Naive thymus-derived CD4-positive, alpha-beta T cell (primary cell): ENCODE results near the gene SIPA1L3. TPM values are rescaled to one million over a fixed set of nuclear protein-coding genes. Genes with fewer than 3 reads are reported as not detected.
A peak's percentile ranks its signal among the peaks of the same experiment; 100 is the strongest.

Source experiments
- ATAC-seq: fragments of 150-1000 bp; cut with Tn5 transposase; 2 replicates; pipeline ENCODE4 v1.10.0; 2021; ENCODE audit warnings: mild to moderate bottlenecking, moderate library complexity
- CTCF ChIA-PET: fragments of 350-600 bp; sonication (Branson Sonifier 250); formaldehyde crosslinking; loops from one replicate; lab custom pipeline; 2021; ENCODE audit warnings: antibody characterized with exemption; lab: Charles Lee
- POLR2A ChIA-PET: fragments of 350-600 bp; sonication (Branson Sonifier 250); formaldehyde crosslinking; loops from one replicate; lab custom pipeline; 2021; ENCODE audit warnings: antibody characterized with exemption, inconsistent platforms; lab: Charles Lee
- DNase-seq, 9 donors: peaks; one replicate each; pipeline versions ENCODE4 v3.0.0 to v3.0.0-alpha.2; 2020 to 2022; ENCODE audit warnings: mixed read lengths in 1 of 9
- H3K27ac ChIP-seq: one replicate; pipeline ENCODE4 v1.7.0; 2013; ENCODE audit warnings: mild to moderate bottlenecking, low read depth, low read length, moderate library complexity
- H3K27me3 ChIP-seq, 2 donors: one replicate each; pipeline ENCODE4 v1.7.0; 2013; ENCODE audit warnings: low read length in 2 of 2, mild to moderate bottlenecking in 2 of 2, moderate library complexity in 2 of 2; ENCODE audit not compliant: control insufficient read depth in 2 of 2, insufficient read depth in 2 of 2
- H3K36me3 ChIP-seq, 3 experiments: 1 replicate in 2 of 3; 2 replicates in 1 of 3; pipeline ENCODE4 v1.7.0; 2013; ENCODE audit warnings: low read length in 3 of 3, mild to moderate bottlenecking in 3 of 3, moderate library complexity in 1 of 3; ENCODE audit not compliant: insufficient read depth in 3 of 3, control insufficient read depth in 2 of 3
- H3K4me1 ChIP-seq, 2 donors: one replicate each; pipeline ENCODE4 v1.7.0; 2013; ENCODE audit warnings: low read length in 2 of 2, mild to moderate bottlenecking in 2 of 2, moderate library complexity in 1 of 2; ENCODE audit not compliant: control insufficient read depth in 2 of 2, insufficient read depth in 2 of 2
- H3K4me3 ChIP-seq: 2 replicates; pipeline ENCODE4 v1.7.0; 2013; ENCODE audit warnings: mild to moderate bottlenecking, low read length
- H3K9me3 ChIP-seq, 3 experiments: 1 replicate in 2 of 3; 2 replicates in 1 of 3; pipeline ENCODE4 v1.7.0; 2013; ENCODE audit warnings: low read length in 3 of 3; ENCODE audit not compliant: control insufficient read depth in 2 of 3
- H3K27ac Mint-ChIP-seq, 9 donors: one replicate each; pipeline ENCODE4 v1.8.0; 2020 to 2022; ENCODE audit warnings: mixed read lengths in 9 of 9, mild to moderate bottlenecking in 8 of 9, moderate library complexity in 5 of 9, inconsistent platforms in 2 of 9
- H3K27me3 Mint-ChIP-seq, 5 donors: one replicate each; pipeline ENCODE4 v1.8.0; 2021 to 2022; ENCODE audit warnings: mixed read lengths in 5 of 5, mild to moderate bottlenecking in 1 of 5
- H3K36me3 Mint-ChIP-seq, 5 donors: one replicate each; pipeline ENCODE4 v1.8.0; 2020 to 2022; ENCODE audit warnings: mixed read lengths in 5 of 5, mild to moderate bottlenecking in 3 of 5, inconsistent platforms in 1 of 5
- H3K4me1 Mint-ChIP-seq, 7 donors: one replicate each; pipeline ENCODE4 v1.8.0; 2020 to 2022; ENCODE audit warnings: mixed read lengths in 7 of 7, mild to moderate bottlenecking in 3 of 7, inconsistent platforms in 1 of 7
- H3K4me3 Mint-ChIP-seq, 10 donors: one replicate each; pipeline ENCODE4 v1.8.0; 2020 to 2022; ENCODE audit warnings: mild to moderate bottlenecking in 10 of 10, mixed read lengths in 10 of 10, moderate library complexity in 6 of 10, inconsistent platforms in 2 of 10
- H3K9me3 Mint-ChIP-seq, 11 donors: one replicate each; pipeline ENCODE4 v1.8.0; 2020 to 2022; ENCODE audit warnings: mixed read lengths in 11 of 11, mild to moderate bottlenecking in 4 of 11, inconsistent platforms in 1 of 11, moderate library complexity in 1 of 11
- intact Hi-C, 2 donors: fragments of 100-400 bp; cut with micrococcal nuclease; formaldehyde crosslinking; loops; one replicate each; pipeline ENCODE4 v1.15.1; 2023
- polyA plus RNA-seq, 2 donors: library from polyadenylated mRNA; unstranded; fragments of 300-500 nt; fragmentation: Illumina TruSeq; gene quantifications; one replicate each; pipeline ENCODE4 v1.2.3, GENCODE V29; 2021
- total RNA-seq, 6 experiments: library from RNA in 5 of 6; stranded (reverse) in 5 of 6; gene quantifications; 1 replicate in 5 of 6; 2 replicates in 1 of 6; pipeline ENCODE4 v1.2.3 and lab custom pipeline; 2021 to 2026

Gene SIPA1L3
- total and polyA plus RNA-seq, 7 experiments from 2014 or later = 0.91 to 38.7 (median 22.5) TPM

- H3K4me1 ChIP-seq = peaks cover 0 to 4% of the 10 kb centered on the region in 2 donors
- H3K4me3 Mint-ChIP-seq = no peak overlapping the region
- POLR2A ChIA-PET = no interaction called here
- CTCF ChIA-PET = no interaction called here
- H3K36me3 Mint-ChIP-seq = peaks cover 0 to 5% (median 0%) of the 10 kb centered on the region in 5 donors
- H3K4me1 Mint-ChIP-seq = peaks cover 6 to 31% (median 27%) of the 10 kb centered on the region in 7 donors
- no peak for ATAC-seq
- H3K9me3 Mint-ChIP-seq = no peaks in the 10 kb centered on the region
- DNase-seq = no peak
- intact Hi-C loops = no loop called here
- no peaks in the 10 kb centered on the region for H3K36me3 ChIP-seq
- no peaks in the 10 kb centered on the region for H3K27me3 ChIP-seq
- H3K27me3 Mint-ChIP-seq = no peaks in the 10 kb centered on the region
- H3K4me3 ChIP-seq = no peak overlapping the region
- peak overlapping the region in 1 of 9 donors; percentile 30 for H3K27ac Mint-ChIP-seq
- H3K9me3 ChIP-seq = no peaks in the 10 kb centered on the region
- no peak overlapping the region for H3K27ac ChIP-seq
Measured at GRCh38 chr19:37981785-37982475, 74.9 kb downstream of the SIPA1L3 start.

- ChIA-PET CTCF (interaction anchor here (0.6 kb wide), 1 partner anchor 52 kb away, joined by 3 read pairs; no protein-coding TSS in a partner anchor), POLR2A (no interaction called here)
- Mint-ChIP-seq H3K36me3 (peaks cover 0 to 5% (median 0%) of the 10 kb centered on the region in 5 donors), H3K27ac (no peak overlapping the region), H3K4me1 (peaks cover 6 to 31% (median 27%) of the 10 kb centered on the region in 7 donors), H3K4me3 (no peak overlapping the region), H3K9me3 (no peaks in the 10 kb centered on the region), H3K27me3 (no peaks in the 10 kb centered on the region)
- no peak overlapping the region for H3K27ac ChIP-seq
- no peak overlapping the region for H3K4me3 ChIP-seq
- DNase-seq (no peak), ATAC-seq (no peak)
- H3K36me3 ChIP-seq = no peaks in the 10 kb centered on the region
- intact Hi-C loops = no loop called here
- no peaks in the 10 kb centered on the region for H3K27me3 ChIP-seq
- H3K9me3 ChIP-seq = no peaks in the 10 kb centered on the region
- H3K4me1 ChIP-seq = peaks cover 0 to 4% of the 10 kb centered on the region in 2 donors
Measured at GRCh38 chr19:37982655-37983054, 75.6 kb downstream of the SIPA1L3 start.

GRCh38 chr19:37983153-37983552 is 76.1 kb downstream of the SIPA1L3 start:
- ATAC-seq = no peak
- Mint-ChIP-seq H3K4me3 (no peak overlapping the region), H3K27ac (no peak overlapping the region), H3K4me1 (peaks cover 6 to 31% (median 27%) of the 10 kb centered on the region in 7 donors), H3K9me3 (no peaks in the 10 kb centered on the region), H3K36me3 (peaks cover 0 to 5% (median 0%) of the 10 kb centered on the region in 5 donors), H3K27me3 (no peaks in the 10 kb centered on the region)
- no peak overlapping the region for H3K4me3 ChIP-seq
- H3K27me3 ChIP-seq = no peaks in the 10 kb centered on the region
- H3K4me1 ChIP-seq = peaks cover 0 to 4% of the 10 kb centered on the region in 2 donors
- H3K36me3 ChIP-seq = no peaks in the 10 kb centered on the region
- no peaks in the 10 kb centered on the region for H3K9me3 ChIP-seq
- intact Hi-C loops = no loop called here
- DNase-seq = no peak
- ChIA-PET CTCF (no interaction called here), POLR2A (no interaction called here)
- no peak overlapping the region for H3K27ac ChIP-seq

- Mint-ChIP-seq H3K27ac (peak overlapping the region in 2 of 9 donors; percentile 7 to 79), H3K4me1 (peaks cover 6 to 35% (median 31%) of the 10 kb centered on the region in 7 donors), H3K9me3 (no peaks in the 10 kb centered on the region), H3K4me3 (no peak overlapping the region), H3K36me3 (peaks cover 0 to 7% (median 0%) of the 10 kb centered on the region in 5 donors), H3K27me3 (no peaks in the 10 kb centered on the region)
- Histone ChIP-seq H3K27ac (no peak overlapping the region), H3K36me3 (no peaks in the 10 kb centered on the region), H3K27me3 (no peaks in the 10 kb centered on the region), H3K9me3 (no peaks in the 10 kb centered on the region), H3K4me1 (peaks cover 0 to 4% of the 10 kb centered on the region in 2 donors), H3K4me3 (no peak overlapping the region)
- CTCF ChIA-PET = no interaction called here
- intact Hi-C loops = no loop called here
- DNase-seq = no peak
- no peak for ATAC-seq
- POLR2A ChIA-PET = no interaction called here
Measured at GRCh38 chr19:37983916-37984315, 76.9 kb downstream of the SIPA1L3 start.

GRCh38 chr19:37986048-37986750 is 79.2 kb downstream of the SIPA1L3 start:
- no peaks in the 10 kb centered on the region for H3K27me3 Mint-ChIP-seq
- peak overlapping the region; percentile 30 to 94 (median 69) for H3K27ac Mint-ChIP-seq
- peaks cover 0 to 34% (median 30%) of the 10 kb centered on the region in 7 donors for H3K4me1 Mint-ChIP-seq
- intact Hi-C loops = no loop called here
- no peaks in the 10 kb centered on the region for H3K9me3 Mint-ChIP-seq
- Histone ChIP-seq H3K9me3 (no peaks in the 10 kb centered on the region), H3K27me3 (no peaks in the 10 kb centered on the region), H3K4me1 (peaks cover 0 to 4% of the 10 kb centered on the region in 2 donors), H3K4me3 (no peak overlapping the region), H3K27ac (peak overlapping the region; percentile 46), H3K36me3 (no peaks in the 10 kb centered on the region)
- DNase-seq = peak in 1 of 9 donors; percentile 11
- ChIA-PET CTCF (no interaction called here), POLR2A (no interaction called here)
- H3K36me3 Mint-ChIP-seq = peaks cover 0 to 9% (median 0%) of the 10 kb centered on the region in 5 donors
- no peak overlapping the region for H3K4me3 Mint-ChIP-seq
- no peak for ATAC-seq

- Mint-ChIP-seq H3K4me1 (peaks cover 0 to 33% (median 29%) of the 10 kb centered on the region in 7 donors), H3K27me3 (no peaks in the 10 kb centered on the region), H3K27ac (peak overlapping the region in 2 of 9 donors; percentile 39 to 43), H3K36me3 (peaks cover 0 to 9% (median 0%) of the 10 kb centered on the region in 5 donors), H3K4me3 (no peak overlapping the region), H3K9me3 (peaks cover 0 to 2% (median 0%) of the 10 kb centered on the region in 11 donors)
- no peak overlapping the region for H3K27ac ChIP-seq
- no peak for DNase-seq
- no peaks in the 10 kb centered on the region for H3K27me3 ChIP-seq
- POLR2A ChIA-PET = no interaction called here
- H3K36me3 ChIP-seq = no peaks in the 10 kb centered on the region
- ATAC-seq = no peak
- H3K4me3 ChIP-seq = no peak overlapping the region
- peaks cover 0 to 4% of the 10 kb centered on the region in 2 donors for H3K4me1 ChIP-seq
- CTCF ChIA-PET = no interaction called here
- no peaks in the 10 kb centered on the region for H3K9me3 ChIP-seq
- intact Hi-C loops = no loop called here
Measured at GRCh38 chr19:37987356-37988332, 80.6 kb downstream of the SIPA1L3 start.
